Hepatocyte (in vitro differentiated cells): ENCODE results near the gene AP2A2.

Experiments
- EZH2 ChIP-seq: fragments of 200-600 bp; sonication (generic); IDR thresholded peaks from 2 replicates; pipeline ENCODE4 v1.6.1; 2016; ENCODE audit warnings: antibody characterized with exemption, mild to moderate bottlenecking, borderline replicate concordance
- EZH2phosphoT487 ChIP-seq: fragments of 200-600 bp; sonication (generic); IDR thresholded peaks from one replicate; pipeline ENCODE4 v1.6.1; 2018; ENCODE audit warnings: antibody characterized with exemption, mild to moderate bottlenecking, low read depth, moderate library complexity; ENCODE audit not compliant: unreplicated experiment, severe bottlenecking
- TF ChIP-seq, protein P1 (sequence below): fragments of 200-600 bp; sonication (generic); IDR thresholded peaks from 2 replicates; pipeline ENCODE4 v1.5.1; 2016; ENCODE audit warnings: antibody characterized with exemption, mild to moderate bottlenecking; ENCODE audit not compliant: poor library complexity

DNA sequence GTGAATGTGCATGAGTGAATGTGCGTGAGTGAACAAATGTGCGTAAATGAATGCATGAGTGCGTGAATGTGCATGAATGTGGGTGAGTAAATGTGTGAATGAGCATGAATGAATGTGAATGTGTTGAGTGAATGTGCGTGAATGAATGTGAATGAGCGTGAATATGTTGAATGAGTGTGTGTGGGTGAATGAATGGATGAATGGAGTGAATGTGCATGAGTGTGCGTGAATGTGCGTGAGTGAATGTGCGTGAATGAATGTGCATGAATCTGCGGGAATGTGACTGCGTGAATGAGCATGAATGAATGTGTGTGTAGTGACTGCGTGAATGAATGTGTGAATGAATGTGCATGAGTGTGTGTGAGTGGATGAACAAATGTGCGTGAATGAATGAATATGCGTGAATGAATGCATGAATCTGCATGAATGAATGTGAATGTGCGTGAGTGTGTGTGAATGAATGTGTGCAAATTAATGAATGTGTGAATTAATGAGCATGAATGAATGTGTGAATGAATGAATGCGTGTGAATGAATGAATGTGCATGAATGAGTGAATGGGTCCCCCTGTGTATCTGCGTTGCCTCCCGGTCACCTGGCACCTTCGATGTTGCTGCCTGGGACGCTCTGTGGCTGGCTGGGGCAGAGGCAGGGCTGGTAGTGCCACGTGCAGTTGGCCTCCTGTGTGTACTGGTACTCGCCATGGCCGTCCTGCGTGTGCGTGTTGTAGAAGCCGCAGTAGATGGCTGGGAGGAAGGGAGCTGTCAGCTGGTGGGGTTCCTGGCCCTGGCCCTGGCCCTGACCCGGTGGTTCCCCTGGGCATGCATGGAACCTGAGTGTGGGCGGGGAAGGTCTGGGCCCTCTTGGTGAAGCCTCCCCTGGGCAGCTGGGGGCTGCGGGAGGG, 97.5 kb downstream of the AP2A2 start:
- TF ChIP-seq, protein P1, sequence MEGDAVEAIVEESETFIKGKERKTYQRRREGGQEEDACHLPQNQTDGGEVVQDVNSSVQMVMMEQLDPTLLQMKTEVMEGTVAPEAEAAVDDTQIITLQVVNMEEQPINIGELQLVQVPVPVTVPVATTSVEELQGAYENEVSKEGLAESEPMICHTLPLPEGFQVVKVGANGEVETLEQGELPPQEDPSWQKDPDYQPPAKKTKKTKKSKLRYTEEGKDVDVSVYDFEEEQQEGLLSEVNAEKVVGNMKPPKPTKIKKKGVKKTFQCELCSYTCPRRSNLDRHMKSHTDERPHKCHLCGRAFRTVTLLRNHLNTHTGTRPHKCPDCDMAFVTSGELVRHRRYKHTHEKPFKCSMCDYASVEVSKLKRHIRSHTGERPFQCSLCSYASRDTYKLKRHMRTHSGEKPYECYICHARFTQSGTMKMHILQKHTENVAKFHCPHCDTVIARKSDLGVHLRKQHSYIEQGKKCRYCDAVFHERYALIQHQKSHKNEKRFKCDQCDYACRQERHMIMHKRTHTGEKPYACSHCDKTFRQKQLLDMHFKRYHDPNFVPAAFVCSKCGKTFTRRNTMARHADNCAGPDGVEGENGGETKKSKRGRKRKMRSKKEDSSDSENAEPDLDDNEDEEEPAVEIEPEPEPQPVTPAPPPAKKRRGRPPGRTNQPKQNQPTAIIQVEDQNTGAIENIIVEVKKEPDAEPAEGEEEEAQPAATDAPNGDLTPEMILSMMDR = no peak
- TF ChIP-seq EZH2 (no peak), EZH2phosphoT487 (no peak)
